ENCODE results near the gene MRPL40. TPM values are rescaled to one million over a fixed set of nuclear protein-coding genes. Genes with fewer than 3 reads are reported as not detected.

MRPL40 gene
- total and polyA plus RNA-seq, 2 of the 13 experiments (the other 11 are each of a cell fraction or from before 2014, with no cell fraction given) = 42.7 to 79.7 TPM

GRCh38 chr22:19464546-19464945 is 32.2 kb downstream of the MRPL40 start:
- WGBS (ENCODE audit: low lambda C conversion rate) = 95% methylated on average over 1 of the region's 1 CpG
- Histone ChIP-seq H2AFZ (ENCODE audit: low read length) (no peak overlapping the region), H3K4me2 (ENCODE audit: low read depth, low read length) (no peak overlapping the region), H4K20me1 (ENCODE audit: insufficient read depth, low read length) (no peaks in the 10 kb centered on the region), H3K9ac (ENCODE audit: insufficient read depth, low read depth, low read length) (no peak overlapping the region), H3K36me3 (replicated peaks in 1 of 2; ENCODE audit: control insufficient read depth in 1 of 2, insufficient read depth in 2 of 2, low read length in 2 of 2) (peaks cover 29 to 64% of the 10 kb centered on the region in 2 experiments; a peak in 4 of 5 replicates), H3K4me3 (replicated peaks in 1 of 3; ENCODE audit: insufficient read depth in 1 of 3, low read depth in 2 of 3, low read length in 3 of 3) (no peak overlapping the region), H3K4me1 (ENCODE audit: insufficient read depth, low read length) (no peaks in the 10 kb centered on the region), H3K27me3 (ENCODE audit: control insufficient read depth in 1 of 2, insufficient read depth in 2 of 2, low read length in 2 of 2) (no peaks in the 10 kb centered on the region), H3K9me3 (ENCODE audit: low read length) (no peaks in the 10 kb centered on the region), H3K27ac (ENCODE audit: extremely low read length, insufficient read depth, low read length) (no peak overlapping the region), H3K79me2 (ENCODE audit: insufficient read depth, low read length) (no peaks in the 10 kb centered on the region)
- DNase-seq (ENCODE audit: low spot score) = no peak
- POLR2A ChIA-PET = no interaction called here
- BruUV-seq (replicated peaks) = no TSS peak
- intact Hi-C loops (cut with micrococcal nuclease; ENCODE audit: unreplicated experiment) (no loop called here), in situ Hi-C loops (cut with HindIII; ENCODE audit: extremely low pct_ligation_motif_present, low pct_unique_long_range_greater_than_20kb) (no loop called here)
- no peak for FAIRE-seq
- ATAC-seq = no peak
- CTCF ChIA-PET (ENCODE audit: low intra/inter-chr PET ratio, low total read pairs) = no interaction called here
- no peak for TF ChIP-seq MAZ (IDR thresholded peaks at IDR 0.05; ENCODE audit: borderline replicate concordance, low read depth, low read length)
- no peak for TF ChIP-seq MAZ (CRISPR knock-in tag; IDR thresholded peaks at IDR 0.05; ENCODE audit: low read depth)
- no peak for TF ChIP-seq ZSCAN31 (CRISPR knock-in tag; IDR thresholded peaks at IDR 0.05; ENCODE audit: low read depth)
- TF ChIP-seq ZSCAN5A (CRISPR knock-in tag; IDR thresholded peaks at IDR 0.05; ENCODE audit: borderline replicate concordance) = no peak
- no peak for TF ChIP-seq JUND (CRISPR knock-in tag; IDR thresholded peaks at IDR 0.05)
- no peak for TF ChIP-seq FUBP1 (CRISPR knock-in tag; IDR thresholded peaks at IDR 0.05; ENCODE audit: borderline replicate concordance)
- TF ChIP-seq RELA (CRISPR knock-in tag; IDR thresholded peaks at IDR 0.05) = no peak
- no peak for TF ChIP-seq SPEN (CRISPR knock-in tag; IDR thresholded peaks at IDR 0.05; ENCODE audit: low read depth)
- no peak for TF ChIP-seq RARG (CRISPR knock-in tag; IDR thresholded peaks at IDR 0.05; ENCODE audit: low read depth)
- TF ChIP-seq HOMEZ (CRISPR knock-in tag; IDR thresholded peaks at IDR 0.05; ENCODE audit: low read depth) = no peak
- TF ChIP-seq ZNF737 (CRISPR knock-in tag; IDR thresholded peaks at IDR 0.05; ENCODE audit: borderline replicate concordance) = no peak
- no peak for TF ChIP-seq ZBTB10 (CRISPR knock-in tag; IDR thresholded peaks at IDR 0.05; ENCODE audit: borderline replicate concordance)
- TF ChIP-seq KAT7 (CRISPR knock-in tag; IDR thresholded peaks at IDR 0.05; ENCODE audit: borderline replicate concordance) = no peak
